Subcutaneous adipose tissue (tissue), 4 donors: ENCODE results near the gene SCARF1. TPM values are rescaled to one million over a fixed set of nuclear protein-coding genes. Genes with fewer than 3 reads are reported as not detected.

Experiments used
- total RNA-seq, 4 donors: library from RNA; depleted of rRNA; stranded (reverse); fragments of >200 nt; gene quantifications; one replicate each; pipeline ENCODE4 v1.1.0, GENCODE V29; 2016
- TF ChIP-seq, protein P1 (sequence below): fragments of 450-650 bp; IDR thresholded peaks from one replicate; pipeline ENCODE4 v1.5.1; 2016; ENCODE audit warnings: low read depth, mild to moderate bottlenecking, control low read depth, antibody characterized with exemption, moderate library complexity

Gene SCARF1
- total RNA-seq, 4 donors from 2014 or later, result 5.4 to 39.2 (median 9.9) TPM

DNA sequence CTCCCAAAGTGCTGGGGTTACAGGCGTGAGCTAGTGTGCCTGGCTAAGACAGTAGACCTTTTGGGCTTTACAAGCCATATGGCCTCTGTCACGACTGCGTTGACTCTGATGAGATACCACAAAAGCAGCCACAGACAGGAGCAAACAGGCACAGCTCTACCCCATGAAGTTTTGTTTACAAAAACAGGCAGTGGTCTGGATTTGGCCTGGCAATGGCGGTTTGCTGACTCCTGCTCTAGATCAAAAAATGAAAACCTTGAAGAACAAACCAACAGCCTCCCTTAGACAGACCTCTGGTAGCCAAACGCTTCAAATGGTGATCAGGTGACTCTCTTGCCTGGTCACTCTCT lies 37.6 kb downstream of the SCARF1 start:
- TF ChIP-seq, protein P1, sequence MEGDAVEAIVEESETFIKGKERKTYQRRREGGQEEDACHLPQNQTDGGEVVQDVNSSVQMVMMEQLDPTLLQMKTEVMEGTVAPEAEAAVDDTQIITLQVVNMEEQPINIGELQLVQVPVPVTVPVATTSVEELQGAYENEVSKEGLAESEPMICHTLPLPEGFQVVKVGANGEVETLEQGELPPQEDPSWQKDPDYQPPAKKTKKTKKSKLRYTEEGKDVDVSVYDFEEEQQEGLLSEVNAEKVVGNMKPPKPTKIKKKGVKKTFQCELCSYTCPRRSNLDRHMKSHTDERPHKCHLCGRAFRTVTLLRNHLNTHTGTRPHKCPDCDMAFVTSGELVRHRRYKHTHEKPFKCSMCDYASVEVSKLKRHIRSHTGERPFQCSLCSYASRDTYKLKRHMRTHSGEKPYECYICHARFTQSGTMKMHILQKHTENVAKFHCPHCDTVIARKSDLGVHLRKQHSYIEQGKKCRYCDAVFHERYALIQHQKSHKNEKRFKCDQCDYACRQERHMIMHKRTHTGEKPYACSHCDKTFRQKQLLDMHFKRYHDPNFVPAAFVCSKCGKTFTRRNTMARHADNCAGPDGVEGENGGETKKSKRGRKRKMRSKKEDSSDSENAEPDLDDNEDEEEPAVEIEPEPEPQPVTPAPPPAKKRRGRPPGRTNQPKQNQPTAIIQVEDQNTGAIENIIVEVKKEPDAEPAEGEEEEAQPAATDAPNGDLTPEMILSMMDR, result no peak

GRCh38 chr17:1606352-1606985 lies 39.1 kb downstream of the SCARF1 start:
- TF ChIP-seq, protein P1, result no peak

DNA sequence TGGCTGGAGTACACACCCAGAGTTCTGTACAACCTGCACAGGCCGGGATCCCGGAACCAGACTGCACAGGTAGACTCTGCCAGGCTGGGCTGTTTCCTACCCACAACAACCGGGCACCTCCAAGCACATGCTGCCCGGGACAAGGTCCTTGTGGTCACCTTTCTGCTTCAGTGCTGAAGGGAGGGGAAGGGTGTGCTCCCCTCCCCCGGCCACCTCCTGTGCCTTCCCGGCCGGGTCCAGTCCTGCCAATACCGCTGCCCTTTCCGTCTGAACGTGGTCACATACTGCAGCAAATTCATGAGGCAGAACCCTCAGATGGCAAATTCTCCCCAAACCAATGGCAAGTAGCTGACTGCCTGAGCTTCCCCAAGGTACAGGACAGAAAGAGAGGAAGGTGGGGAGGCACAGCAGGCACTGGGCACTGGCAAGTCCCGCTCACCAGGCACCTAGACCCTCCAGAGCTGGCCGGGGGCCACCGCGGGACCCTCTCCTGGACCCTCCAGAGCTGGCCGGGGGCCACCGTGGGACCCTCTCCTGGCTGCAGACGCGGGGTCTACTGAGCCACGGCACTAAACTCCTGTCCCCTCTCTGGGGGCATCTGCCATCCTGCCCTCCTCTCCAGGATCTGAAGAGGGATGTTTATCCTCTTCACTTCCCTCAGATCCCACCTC lies 39.7 kb downstream of the SCARF1 start:
- TF ChIP-seq, protein P1, result no peak

- TF ChIP-seq, protein P1, result no peak
Observed at GRCh38 chr17:1604831-1605528, 40.6 kb downstream of the SCARF1 start.

DNA sequence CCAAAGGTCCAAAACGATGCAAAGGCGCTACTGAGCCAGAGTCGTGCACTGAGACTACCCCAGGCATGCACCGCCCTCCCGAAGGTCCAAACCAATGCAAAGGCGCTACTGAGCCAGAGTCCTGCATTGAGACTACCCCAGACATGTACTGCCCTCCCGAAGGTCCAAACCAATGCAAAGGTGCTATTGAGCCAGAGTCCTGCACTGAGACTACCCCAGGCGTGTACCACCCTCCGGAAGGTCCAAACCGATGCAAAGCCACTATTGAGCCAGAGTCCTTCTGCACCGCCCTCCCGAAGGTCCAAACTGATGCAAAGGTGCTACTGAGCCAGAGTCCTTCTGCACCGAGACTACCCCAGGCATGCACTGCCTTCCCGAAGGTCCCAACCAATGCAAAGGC lies 44.0 kb downstream of the SCARF1 start:
- TF ChIP-seq, protein P1, result no peak

GRCh38 chr17:1598399-1599095 lies 47.0 kb downstream of the SCARF1 start:
- TF ChIP-seq, protein P1, result no peak

DNA sequence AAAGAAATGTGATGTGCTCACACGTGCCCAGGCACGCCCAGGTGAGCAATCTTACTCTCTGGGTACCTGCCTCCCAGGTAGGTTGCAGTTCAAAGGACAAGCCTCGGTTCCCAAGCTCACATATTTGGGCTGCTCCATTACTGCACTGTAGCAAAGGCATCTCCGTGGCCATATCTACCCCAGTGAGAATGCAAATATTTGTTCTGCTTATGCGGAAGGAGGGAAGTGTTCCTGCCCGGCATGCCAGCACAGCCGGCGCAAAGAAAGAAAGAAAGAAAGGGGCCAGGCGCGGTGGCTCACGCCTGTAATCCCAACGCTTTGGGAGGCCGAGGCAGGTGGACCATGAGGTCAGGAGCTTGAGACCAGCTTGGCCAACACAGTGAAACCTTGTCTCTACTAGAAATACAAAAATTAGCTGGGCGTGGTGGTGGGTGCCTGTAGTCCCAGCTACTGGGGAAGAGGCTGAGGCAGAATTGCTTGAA lies 47.6 kb downstream of the SCARF1 start:
- TF ChIP-seq, protein P1, result no peak
